ENCODE data around the gene VDAC1. TPM values are rescaled to one million over a fixed set of nuclear protein-coding genes. Genes with fewer than 3 reads are reported as not detected.
"Not testable (repeated sequence)": the region's sequence is repeated elsewhere in the genome, so short reads cannot be mapped to it uniquely, and the experiment has no call there.

The VDAC1 gene
- total and polyA plus RNA-seq, 2 experiments from 2014 or later: 205 to 397 TPM

DNA sequence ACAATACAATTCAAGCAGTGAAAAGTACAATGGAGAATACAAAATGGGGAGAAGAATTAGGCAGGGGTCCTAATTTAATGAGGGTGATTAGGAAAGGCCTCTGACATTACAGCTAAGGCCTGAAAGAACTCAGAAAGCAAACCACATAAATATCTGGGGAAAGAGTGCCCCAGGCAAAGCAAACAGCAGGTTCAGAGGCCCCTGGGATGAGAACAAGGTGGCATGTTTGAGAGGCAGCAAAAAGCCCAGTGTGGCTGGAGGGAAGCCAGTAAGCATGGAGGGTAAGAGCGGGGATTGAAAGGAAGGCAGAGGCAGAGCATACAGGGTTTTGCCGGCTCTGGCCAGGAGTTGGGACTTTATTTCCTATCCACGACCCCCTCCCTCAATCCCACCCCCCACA is 33.4 kb upstream of the VDAC1 start:
- Histone ChIP-seq H3K27me3 (no peaks in the 10 kb centered on the region), H3K27ac (no peak overlapping the region), H3K36me3 (no peaks in the 10 kb centered on the region), H3K9me3 (ENCODE audit: low read depth) (no peaks in the 10 kb centered on the region), H3K4me3 (no peak overlapping the region), H3K4me1 (ENCODE audit: low read depth) (no peaks in the 10 kb centered on the region)
- no peak for DNase-seq (ENCODE audit: low read depth in 1 of 2, low spot score in 1 of 2)
- TF ChIP-seq, protein P1, sequence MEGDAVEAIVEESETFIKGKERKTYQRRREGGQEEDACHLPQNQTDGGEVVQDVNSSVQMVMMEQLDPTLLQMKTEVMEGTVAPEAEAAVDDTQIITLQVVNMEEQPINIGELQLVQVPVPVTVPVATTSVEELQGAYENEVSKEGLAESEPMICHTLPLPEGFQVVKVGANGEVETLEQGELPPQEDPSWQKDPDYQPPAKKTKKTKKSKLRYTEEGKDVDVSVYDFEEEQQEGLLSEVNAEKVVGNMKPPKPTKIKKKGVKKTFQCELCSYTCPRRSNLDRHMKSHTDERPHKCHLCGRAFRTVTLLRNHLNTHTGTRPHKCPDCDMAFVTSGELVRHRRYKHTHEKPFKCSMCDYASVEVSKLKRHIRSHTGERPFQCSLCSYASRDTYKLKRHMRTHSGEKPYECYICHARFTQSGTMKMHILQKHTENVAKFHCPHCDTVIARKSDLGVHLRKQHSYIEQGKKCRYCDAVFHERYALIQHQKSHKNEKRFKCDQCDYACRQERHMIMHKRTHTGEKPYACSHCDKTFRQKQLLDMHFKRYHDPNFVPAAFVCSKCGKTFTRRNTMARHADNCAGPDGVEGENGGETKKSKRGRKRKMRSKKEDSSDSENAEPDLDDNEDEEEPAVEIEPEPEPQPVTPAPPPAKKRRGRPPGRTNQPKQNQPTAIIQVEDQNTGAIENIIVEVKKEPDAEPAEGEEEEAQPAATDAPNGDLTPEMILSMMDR (IDR thresholded peaks at IDR 0.05; ENCODE audit: low read depth, low read length): no peak

DNA sequence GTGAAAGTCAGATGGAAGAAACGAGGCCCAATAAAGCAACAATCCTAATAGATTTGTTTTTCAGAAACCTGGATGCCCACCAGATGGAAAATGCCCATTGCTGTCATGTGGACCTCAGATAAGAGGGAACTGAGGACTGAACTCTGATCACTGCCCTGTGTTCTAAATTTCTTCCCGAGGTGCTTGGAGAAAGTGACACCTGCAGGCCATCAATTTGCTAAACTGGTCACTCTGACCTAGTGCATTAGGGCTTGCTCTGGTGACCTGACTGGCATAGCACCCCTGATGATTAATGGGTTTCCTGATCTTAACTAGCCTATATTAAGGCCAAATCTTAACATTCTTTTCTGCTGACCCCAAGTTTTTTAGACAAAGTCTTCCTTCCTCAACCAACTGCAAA is 32.4 kb upstream of the VDAC1 start:
- Histone ChIP-seq H3K27ac (no peak overlapping the region), H3K4me1 (ENCODE audit: low read depth) (no peaks in the 10 kb centered on the region), H3K27me3 (no peaks in the 10 kb centered on the region), H3K9me3 (ENCODE audit: low read depth) (no peaks in the 10 kb centered on the region), H3K4me3 (no peak overlapping the region), H3K36me3 (no peaks in the 10 kb centered on the region)
- TF ChIP-seq, protein P1 (IDR thresholded peaks at IDR 0.05; ENCODE audit: low read depth, low read length): no peak
- DNase-seq (ENCODE audit: low read depth in 1 of 2, low spot score in 1 of 2): no peak

DNA sequence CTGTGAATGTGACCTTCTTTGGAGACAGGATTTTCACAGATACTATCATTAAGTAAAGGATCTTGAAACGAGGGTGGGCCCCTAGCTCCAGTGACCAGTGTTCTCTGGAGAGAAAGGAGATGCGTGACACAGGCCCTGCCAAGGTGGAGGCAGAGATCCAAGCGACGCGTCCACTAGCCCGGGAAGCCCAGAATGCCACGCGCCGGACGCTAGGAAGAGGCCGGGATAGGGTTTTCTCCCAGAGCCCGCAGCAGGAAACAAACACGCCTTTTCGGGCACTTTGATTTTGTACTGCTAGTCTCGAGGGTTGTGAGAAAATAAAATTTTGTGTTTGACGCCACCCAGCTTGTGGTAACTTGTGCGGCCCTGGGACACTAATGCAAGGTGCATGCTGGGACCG is 29.6 kb upstream of the VDAC1 start:
- TF ChIP-seq, protein P1 (IDR thresholded peaks at IDR 0.05; ENCODE audit: low read depth, low read length): no peak
- no peaks in the 10 kb centered on the region for H3K27me3 ChIP-seq
- no peaks in the 10 kb centered on the region for H3K9me3 ChIP-seq (ENCODE audit: low read depth)
- no peak for DNase-seq (ENCODE audit: low read depth in 1 of 2, low spot score in 1 of 2)
- H3K27ac ChIP-seq: no peak overlapping the region
- no peak overlapping the region for H3K4me3 ChIP-seq
- H3K36me3 ChIP-seq: no peaks in the 10 kb centered on the region
- no peaks in the 10 kb centered on the region for H3K4me1 ChIP-seq (ENCODE audit: low read depth)

DNA sequence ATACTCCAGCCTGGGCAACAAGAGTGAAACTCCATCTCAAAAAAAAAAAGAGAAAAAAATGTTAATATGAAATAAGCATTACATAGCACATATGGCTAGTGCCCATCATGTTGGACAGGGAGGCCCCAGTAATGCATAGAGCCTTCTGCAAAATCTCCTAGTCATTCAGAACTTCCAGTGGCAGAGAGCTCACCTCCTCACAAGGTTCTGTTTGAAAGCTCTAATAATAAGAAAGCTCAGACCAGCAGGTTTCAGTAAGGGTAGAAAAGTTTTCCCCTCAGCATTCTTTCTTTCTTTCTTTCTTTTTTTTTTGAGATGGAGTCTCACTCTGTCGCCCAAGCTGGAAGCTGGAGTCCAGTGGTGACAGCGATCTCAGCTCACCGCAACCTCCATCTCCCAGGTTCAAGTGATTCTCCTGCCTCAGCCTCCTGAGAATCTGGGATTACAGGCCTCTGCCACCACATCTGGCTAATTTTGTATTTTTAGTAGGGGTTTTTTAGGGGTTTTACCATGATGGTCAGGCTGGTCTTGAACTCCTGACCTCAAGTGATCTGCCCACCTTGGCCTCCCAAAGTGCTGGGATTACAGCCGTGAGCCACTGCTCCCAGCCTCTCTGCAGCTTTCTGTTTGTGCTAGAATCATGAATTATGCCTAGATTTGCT is 25.7 kb upstream of the VDAC1 start:
- DNase-seq (ENCODE audit: low read depth in 1 of 2, low spot score in 1 of 2); H3K4me3 ChIP-seq; H3K4me1 ChIP-seq (ENCODE audit: low read depth); H3K27ac ChIP-seq; H3K36me3 ChIP-seq; H3K9me3 ChIP-seq (ENCODE audit: low read depth); H3K27me3 ChIP-seq: not testable (repeated sequence)

DNA sequence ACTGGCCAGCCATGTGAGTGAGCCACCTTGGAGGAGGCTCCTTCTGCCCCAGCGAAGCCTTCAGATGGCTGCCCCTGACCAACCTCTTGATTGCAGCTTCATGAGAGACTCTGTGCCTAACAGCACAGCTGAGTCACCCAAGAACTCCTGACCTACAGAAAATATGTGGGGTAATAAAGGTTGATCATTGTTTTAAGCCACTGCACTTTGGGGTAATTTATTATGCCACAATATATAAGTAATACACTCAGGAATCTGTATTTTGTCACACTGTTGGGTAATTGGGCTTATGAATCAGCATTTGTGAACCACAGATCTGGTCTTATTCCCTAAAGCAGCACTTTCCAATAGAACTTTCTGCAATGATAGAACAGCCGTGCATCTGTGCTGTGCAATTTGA is 24.4 kb upstream of the VDAC1 start:
- Histone ChIP-seq H3K27me3 (no peaks in the 10 kb centered on the region), H3K4me1 (ENCODE audit: low read depth) (no peaks in the 10 kb centered on the region), H3K4me3 (no peak overlapping the region), H3K9me3 (ENCODE audit: low read depth) (no peaks in the 10 kb centered on the region), H3K27ac (no peak overlapping the region), H3K36me3 (no peaks in the 10 kb centered on the region)
- DNase-seq (ENCODE audit: low read depth in 1 of 2, low spot score in 1 of 2): peak in 1 of 2 donors; percentile 81
- TF ChIP-seq, protein P1 (IDR thresholded peaks at IDR 0.05; ENCODE audit: low read depth, low read length): no peak

DNA sequence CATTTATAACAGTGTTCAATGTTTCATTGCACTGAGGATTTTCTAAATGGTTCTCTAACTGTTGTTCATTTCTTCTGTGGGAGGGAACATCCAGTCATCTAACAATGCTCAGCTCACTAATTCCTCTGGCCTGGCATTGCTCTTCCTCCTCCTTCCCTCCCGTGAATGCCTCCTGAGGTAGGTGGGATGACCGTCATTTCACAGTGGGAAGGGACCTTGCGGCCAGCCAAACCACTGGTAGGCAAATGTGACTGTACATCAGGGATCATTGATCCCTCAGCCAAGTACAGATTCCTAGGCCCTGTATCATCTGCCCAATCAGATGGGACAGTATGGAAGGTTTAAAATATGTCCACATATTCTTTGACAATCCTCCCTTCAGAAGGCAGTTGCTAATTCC is 23.7 kb upstream of the VDAC1 start:
- Histone ChIP-seq H3K27ac (no peak overlapping the region), H3K4me3 (no peak overlapping the region), H3K4me1 (ENCODE audit: low read depth) (no peaks in the 10 kb centered on the region), H3K9me3 (ENCODE audit: low read depth) (no peaks in the 10 kb centered on the region), H3K36me3 (no peaks in the 10 kb centered on the region), H3K27me3 (no peaks in the 10 kb centered on the region)
- DNase-seq (ENCODE audit: low read depth in 1 of 2, low spot score in 1 of 2): no peak
- TF ChIP-seq, protein P1 (IDR thresholded peaks at IDR 0.05; ENCODE audit: low read depth, low read length): no peak
